GM12865 (cell line): ENCODE measurements around the gene RASEF.
"Not testable (repeated sequence)": the region's sequence is repeated elsewhere in the genome, so short reads cannot be mapped to it uniquely, and the experiment has no call there.

Source experiments
- DNase-seq: peaks from one replicate; pipeline ENCODE4 v3.0.0; 2010; ENCODE audit warnings: low read depth
- H3K4me3 ChIP-seq: 2 replicates; pipeline ENCODE4 v1.5.1; 2011; ENCODE audit warnings: mild to moderate bottlenecking, low read depth, low read length, control low read depth
- TF ChIP-seq, protein P1 (sequence below): IDR thresholded peaks from 2 replicates; pipeline ENCODE4 v1.5.1; 2011; ENCODE audit warnings: low read length, control low read depth, low read depth, inconsistent platforms; ENCODE audit not compliant: insufficient read depth; ENCODE audit errors: missing control alignments

RASEF gene

DNA sequence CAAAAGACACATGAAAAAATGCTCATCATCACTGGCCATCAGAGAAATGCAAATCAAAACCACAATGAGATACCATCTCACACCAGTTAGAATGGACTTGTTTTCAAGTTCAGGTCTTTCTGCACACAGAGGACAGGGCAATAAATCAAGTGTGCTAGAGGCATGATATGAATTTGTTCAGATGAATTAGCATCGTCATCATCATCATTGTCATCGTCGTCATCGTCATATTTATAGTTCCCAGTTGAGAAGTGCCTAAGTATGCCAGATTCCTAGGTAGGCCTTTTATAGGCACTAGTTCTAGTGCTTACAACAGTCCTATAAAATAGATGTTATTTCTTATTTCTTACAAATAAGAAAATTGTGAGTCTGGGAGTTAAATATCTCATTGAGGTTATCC, 34.7 kb upstream of the RASEF start:
- TF ChIP-seq, protein P1, sequence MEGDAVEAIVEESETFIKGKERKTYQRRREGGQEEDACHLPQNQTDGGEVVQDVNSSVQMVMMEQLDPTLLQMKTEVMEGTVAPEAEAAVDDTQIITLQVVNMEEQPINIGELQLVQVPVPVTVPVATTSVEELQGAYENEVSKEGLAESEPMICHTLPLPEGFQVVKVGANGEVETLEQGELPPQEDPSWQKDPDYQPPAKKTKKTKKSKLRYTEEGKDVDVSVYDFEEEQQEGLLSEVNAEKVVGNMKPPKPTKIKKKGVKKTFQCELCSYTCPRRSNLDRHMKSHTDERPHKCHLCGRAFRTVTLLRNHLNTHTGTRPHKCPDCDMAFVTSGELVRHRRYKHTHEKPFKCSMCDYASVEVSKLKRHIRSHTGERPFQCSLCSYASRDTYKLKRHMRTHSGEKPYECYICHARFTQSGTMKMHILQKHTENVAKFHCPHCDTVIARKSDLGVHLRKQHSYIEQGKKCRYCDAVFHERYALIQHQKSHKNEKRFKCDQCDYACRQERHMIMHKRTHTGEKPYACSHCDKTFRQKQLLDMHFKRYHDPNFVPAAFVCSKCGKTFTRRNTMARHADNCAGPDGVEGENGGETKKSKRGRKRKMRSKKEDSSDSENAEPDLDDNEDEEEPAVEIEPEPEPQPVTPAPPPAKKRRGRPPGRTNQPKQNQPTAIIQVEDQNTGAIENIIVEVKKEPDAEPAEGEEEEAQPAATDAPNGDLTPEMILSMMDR: no peak
- H3K4me3 ChIP-seq: no peak overlapping the region
- no peak for DNase-seq

DNA sequence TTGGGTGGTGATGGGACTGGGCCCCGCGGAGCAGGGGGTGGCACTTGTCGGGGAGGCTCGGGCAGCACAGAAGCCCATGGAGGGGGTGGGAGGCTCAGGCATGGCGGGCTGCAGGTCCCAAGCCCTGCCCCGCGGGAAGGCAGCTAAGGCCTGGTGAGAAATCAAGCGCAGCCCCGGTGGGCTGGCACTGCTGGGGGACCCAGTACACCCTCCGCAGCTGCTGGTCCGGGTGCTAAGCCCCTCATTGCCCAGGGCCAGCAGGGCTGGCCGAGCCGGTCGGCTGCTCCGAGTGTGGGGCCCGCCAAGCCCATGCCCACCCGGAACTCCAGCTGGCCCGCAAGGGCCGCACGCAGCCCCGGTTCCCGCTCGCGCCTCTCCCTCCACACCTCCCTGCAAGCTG, 30.4 kb upstream of the RASEF start:
- not testable (repeated sequence) for DNase-seq, H3K4me3 ChIP-seq

DNA sequence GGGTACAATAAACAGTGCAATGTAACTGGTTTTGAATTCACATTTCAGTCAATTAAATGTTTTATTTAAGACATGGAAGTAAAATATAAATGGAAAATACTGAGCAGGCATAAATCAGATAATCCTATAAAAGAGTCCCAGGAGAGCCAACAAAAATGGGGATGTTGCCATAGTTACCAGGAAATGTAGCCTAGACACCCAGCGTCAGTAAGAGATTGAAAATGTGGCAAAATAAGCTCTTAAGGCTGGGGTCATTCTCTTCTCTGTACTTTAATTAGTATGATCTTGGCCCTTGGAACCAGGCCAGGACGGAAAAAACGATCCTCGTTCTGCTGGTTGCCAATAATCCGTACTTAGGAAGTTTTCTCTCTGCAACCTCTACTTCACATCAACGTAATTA, 18.9 kb upstream of the RASEF start:
- no peak overlapping the region for H3K4me3 ChIP-seq
- TF ChIP-seq, protein P1: no peak
- DNase-seq: no peak

DNA sequence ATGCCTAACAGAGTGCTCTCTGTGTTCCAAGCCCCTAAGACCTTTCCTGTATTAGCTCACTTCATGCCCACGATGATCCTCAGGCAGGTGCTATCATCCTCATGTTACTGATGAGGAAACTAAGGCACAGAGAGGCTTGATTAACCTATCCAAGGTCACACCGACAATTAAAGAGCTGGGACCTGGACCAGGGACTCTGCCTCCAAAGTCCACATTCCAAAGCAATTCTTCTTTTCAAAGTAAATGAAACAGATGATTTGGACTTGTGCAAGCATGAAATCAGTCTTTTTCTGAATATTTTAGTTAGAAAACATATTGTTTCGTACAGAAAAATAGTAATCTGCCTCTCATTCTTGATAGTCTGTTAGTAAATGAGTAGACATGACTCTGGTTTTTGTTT, 18.1 kb upstream of the RASEF start:
- TF ChIP-seq, protein P1: no peak
- no peak for DNase-seq
- H3K4me3 ChIP-seq: no peak overlapping the region

DNA sequence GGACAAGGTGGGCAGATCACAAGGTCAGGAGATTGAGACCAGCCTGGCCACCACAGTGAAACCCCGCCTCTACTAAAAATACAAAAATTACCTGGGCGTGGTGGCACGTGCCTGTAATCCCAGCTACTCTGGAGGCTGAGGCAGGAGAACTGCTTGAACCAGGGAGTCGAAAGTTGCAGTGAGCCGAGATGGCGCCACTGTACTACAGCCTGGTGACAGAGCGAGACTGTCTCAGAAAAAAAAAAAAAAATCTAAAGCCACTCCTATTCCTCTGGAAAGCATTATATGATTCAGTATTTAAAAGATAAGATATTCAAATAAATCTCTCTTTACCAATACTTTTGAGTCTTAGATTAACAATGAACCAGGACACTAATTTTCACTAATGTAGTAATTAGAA, 13.0 kb upstream of the RASEF start:
- not testable (repeated sequence) for H3K4me3 ChIP-seq, DNase-seq

DNA sequence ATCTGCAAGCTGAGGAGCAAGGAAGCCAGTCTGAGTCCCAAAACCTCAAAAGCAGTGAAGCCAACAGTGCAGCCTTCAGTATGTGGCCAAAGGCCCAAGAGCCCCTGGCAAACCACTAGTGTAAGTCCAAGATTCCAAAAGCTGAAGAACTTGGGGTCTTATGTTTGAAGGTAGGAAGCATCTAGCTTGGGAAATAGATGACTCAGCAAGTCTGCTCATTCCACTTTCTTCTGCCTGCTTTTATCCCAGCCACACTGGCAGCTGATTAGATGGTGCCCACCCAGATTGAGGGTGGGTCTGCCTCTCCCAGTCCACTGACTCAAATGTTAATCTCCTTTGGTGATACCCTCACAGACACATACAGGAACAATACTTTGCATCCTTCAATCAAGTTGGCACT, 9.6 kb upstream of the RASEF start:
- DNase-seq, H3K4me3 ChIP-seq: not testable (repeated sequence)

DNA sequence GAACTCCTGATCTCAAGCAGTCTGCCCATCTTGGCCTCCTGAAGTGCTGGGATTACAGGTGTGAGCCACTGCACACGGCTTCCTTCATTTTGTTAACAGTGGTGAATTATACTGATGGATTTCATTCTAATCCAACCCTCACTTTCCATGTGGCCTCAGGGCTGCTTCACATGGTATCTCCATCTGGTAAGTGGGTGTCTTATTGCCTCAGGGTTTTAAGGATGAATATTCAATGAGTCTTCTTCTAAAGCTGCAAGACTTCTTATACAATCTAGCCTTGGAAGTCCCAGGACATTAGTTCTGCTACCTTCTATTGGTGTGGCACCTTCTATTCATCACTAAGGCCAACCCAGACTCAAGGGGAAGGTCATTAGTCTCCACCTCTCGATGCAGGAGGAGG, 8.7 kb upstream of the RASEF start:
- DNase-seq: no peak
- H3K4me3 ChIP-seq: no peak overlapping the region
- TF ChIP-seq, protein P1: no peak

DNA sequence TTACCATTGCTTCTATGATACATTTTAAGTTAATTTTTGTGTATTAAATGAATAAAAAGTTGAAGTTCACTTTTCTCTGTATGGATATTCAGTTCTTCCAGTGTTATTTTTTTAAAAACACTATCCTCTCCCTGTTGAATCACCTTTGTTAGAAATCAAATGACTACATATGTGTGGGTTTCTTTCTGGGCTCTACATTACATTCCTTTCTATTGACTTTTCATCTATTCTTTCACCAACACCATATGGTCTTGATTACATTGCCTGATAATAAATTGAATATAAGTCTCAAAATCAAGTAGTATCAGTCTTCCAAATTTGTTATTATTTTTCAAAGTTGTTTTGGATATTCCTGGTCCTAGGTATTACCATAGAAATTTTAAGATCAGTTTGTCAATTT, 7.3 kb upstream of the RASEF start:
- TF ChIP-seq, protein P1: no peak
- no peak overlapping the region for H3K4me3 ChIP-seq
- DNase-seq: no peak

DNA sequence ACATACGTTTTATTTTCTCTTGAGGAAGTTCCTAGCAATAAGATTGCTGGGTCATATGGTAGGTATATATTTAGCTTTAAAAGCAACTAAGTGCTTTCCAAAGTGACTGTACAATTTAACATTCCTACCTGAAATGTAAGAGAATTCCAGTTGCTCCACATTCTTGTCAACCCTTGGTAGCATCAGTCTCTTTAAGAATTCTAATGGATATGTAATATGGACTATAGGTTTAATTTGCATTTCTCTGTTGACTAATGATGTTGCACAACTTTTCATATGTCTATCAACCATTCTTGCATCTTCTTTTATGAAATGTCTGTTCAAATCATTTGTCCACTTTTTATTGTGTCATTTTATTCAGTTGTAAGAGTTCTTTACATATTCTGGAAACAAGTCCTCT, 6.7 kb upstream of the RASEF start:
- DNase-seq: no peak
- no peak overlapping the region for H3K4me3 ChIP-seq
- TF ChIP-seq, protein P1: no peak
